MG63 (cell line): ENCODE measurements around the gene EMID1. TPM values are rescaled to one million over a fixed set of nuclear protein-coding genes. Genes with fewer than 3 reads are reported as not detected.

Source experiments
- DNase-seq: peaks from one replicate; pipeline ENCODE4 v3.0.0-alpha.2; 2020
- H3K27me3 ChIP-seq: fragments of 250-450 bp; sonication (Bioruptor Pico); 2 replicates; pipeline ENCODE4 v1.5.1; 2020; ENCODE audit warnings: mild to moderate bottlenecking, moderate library complexity
- H3K36me3 ChIP-seq: fragments of 250-450 bp; sonication (Bioruptor Pico); 2 replicates; pipeline ENCODE4 v1.5.1; 2020; ENCODE audit warnings: mild to moderate bottlenecking, moderate library complexity
- H3K4me3 ChIP-seq: fragments of 250-450 bp; sonication (Bioruptor Pico); 2 replicates; pipeline ENCODE4 v1.5.1; 2020; ENCODE audit warnings: mild to moderate bottlenecking, moderate library complexity
- H3K9me3 ChIP-seq: fragments of 250-450 bp; sonication (Bioruptor Pico); 2 replicates; pipeline ENCODE4 v1.5.1; 2020; ENCODE audit warnings: mild to moderate bottlenecking, moderate library complexity
- total RNA-seq: library from RNA; depleted of rRNA; stranded (reverse); fragments of >200 nt; shearing (Covaris generic); gene quantifications from 2 replicates; pipeline ENCODE4 v1.2.3, GENCODE V29; 2014; ENCODE audit warnings: low replicate concordance; rRNA removed

The EMID1 gene
- total RNA-seq, result 1.4 and 2.7 TPM in 2 replicates

DNA sequence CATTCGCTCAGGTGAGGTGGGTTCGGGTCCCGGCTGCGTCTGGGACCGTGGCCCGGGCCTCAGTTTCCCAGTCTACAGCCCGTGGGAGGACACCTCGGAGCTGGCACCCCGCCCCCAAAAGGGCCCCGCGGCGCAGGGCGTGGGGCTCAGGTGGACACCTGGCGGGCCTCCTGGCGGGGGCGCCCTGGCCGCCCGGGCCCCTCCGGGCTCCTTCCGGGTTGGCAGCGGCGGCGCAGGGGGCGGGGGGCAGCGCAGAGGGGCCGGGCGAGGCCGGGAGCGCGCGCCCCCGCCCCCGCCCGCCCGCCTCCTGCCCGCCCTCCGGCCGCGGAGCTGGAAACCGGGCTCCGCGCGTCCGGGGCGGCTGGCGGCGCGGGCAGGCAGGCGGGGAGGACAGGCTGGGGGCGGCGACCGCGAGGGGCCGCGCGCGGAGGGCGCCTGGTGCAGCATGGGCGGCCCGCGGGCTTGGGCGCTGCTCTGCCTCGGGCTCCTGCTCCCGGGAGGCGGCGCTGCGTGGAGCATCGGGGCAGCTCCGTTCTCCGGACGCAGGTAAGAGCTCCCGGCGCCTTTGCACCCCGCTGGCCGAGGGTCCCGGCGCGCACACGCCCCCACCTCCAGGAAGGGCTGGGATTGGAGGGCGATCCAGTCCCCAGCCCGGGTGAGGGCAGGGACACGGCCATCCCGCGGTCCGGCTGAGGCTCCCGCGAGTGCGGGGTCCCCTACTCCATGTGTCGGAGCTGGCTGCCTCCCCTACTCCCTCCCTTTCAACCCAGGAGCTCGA lies at the start of gene EMID1:
Gene EMID1 (plus strand): TSS at position 303 of the 778 bp plus-strand sequence. CDS start 143 bp downstream, at position 446.
- Histone ChIP-seq H3K4me3 (peak within 1 kb of the TSS; percentile 47), H3K36me3 (no peaks in the 10 kb centered on the region), H3K9me3 (no peaks in the 10 kb centered on the region), H3K27me3 (no peaks in the 10 kb centered on the region)
- peak; percentile 44 for DNase-seq

DNA sequence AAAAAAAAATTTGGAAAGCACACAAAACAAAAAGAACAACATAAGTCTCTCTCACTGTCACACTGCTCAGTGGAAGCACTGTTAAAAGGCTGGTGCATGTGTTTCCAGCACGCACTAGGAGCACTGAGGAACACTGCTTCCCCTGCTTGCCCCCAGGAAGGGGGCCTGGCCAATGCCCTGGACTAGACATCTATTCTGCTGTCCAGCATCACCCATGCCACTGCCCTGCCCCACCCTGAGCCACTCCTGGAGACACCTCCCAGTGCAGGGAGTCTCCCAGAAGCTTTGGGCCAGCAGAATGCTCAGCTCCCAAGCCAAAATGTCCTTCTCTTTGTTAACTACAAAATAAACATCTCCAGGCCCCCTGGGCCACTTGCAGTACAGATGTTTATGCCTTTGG lies 49.7 kb upstream of the EMID1 start:
- Histone ChIP-seq H3K4me3 (no peak overlapping the region), H3K9me3 (no peaks in the 10 kb centered on the region), H3K36me3 (no peaks in the 10 kb centered on the region), H3K27me3 (0 out of 2 replicates have a peak, but pooled peaks cover 2% of the 10 kb centered on the region)
- no peak for DNase-seq

DNA sequence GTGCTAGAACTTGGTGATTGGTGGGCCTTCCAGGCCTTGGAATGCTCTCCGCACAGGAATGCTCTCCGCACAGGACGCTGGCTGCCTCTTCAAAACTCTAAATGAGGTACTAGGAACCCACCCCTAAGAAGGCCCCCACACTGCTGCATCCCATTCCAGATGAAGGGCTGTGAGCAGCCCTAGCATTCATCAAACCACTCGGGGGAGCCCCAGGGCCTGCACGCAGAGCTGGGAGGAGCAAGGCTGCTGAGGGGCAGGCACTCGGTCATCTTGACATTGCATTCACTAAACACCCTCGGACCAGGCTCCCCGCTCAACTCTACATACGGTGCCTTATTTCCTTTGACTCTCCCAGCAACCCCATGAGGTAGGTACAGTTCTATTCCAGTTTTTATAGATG lies 49.2 kb upstream of the EMID1 start:
- no peak for DNase-seq
- H3K36me3 ChIP-seq, result no peaks in the 10 kb centered on the region

DNA sequence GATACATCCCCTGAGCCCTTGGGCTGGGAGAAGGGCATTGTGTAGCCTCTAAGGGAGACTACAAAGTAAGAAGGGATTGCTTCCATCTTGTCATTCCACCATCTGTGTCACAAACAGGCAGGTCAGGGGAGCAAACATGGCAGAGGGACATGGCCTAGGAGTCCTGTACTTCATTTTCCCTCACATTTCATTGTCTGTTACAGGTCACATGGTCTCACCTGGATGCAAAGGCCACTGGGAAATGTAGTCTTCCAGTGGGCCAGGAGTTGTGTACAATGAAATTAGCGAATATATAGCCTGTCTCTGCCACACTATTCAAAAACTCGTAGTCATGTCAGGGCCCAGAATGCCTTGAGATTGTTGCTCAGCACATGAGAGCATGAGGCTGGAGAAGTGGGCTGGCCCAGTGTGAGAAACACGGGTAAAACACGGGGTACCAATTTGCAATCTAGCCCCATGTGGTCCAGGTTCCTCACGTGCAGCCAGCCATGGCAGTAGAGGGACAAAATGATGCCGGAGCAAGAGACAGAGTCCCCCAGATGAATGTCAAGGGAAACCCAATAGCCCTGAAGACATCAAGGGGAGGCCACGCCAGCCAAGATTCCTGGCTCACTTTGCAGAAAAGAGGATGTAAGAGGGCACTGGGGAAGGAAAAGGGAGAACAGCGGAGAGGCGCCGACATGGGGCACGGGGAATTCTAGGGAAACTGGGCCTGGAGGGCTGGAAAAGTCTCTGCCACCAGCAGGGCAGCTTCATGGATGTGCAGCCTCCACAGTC lies 47.7 kb upstream of the EMID1 start:
- no peak for DNase-seq
- Histone ChIP-seq H3K36me3 (no peaks in the 10 kb centered on the region), H3K27me3 (0 out of 2 replicates have a peak, but pooled peaks cover 2% of the 10 kb centered on the region), H3K4me3 (no peak overlapping the region), H3K9me3 (no peaks in the 10 kb centered on the region)

More for the DNA sequence above, 49.2 kb upstream of the EMID1 start:
- no peak overlapping the region for H3K4me3 ChIP-seq
- H3K27me3 ChIP-seq, result 0 out of 2 replicates have a peak, but pooled peaks cover 2% of the 10 kb centered on the region
- H3K9me3 ChIP-seq, result no peaks in the 10 kb centered on the region

DNA sequence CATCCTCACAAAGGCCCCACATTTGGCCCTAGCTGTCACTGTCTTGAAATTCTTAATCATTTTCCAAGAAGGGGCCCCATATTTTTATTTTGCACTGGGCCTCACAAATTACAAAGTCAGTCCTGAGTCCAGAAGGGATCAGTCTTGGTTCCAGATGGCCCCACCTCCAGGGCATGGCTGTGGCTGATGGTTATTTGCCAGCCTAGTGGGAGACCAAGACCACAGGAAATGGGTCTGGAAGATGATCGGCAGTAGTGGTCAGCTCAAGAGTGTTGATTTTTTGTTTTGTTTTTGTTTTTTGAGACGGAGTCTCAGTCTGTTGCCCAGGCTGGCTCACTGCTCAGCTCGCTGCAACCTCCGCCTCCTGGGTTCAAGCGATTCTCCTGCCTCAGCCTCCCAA lies 47.1 kb upstream of the EMID1 start:
- no peak overlapping the region for H3K4me3 ChIP-seq
- DNase-seq, result no peak
- H3K27me3 ChIP-seq, result 0 out of 2 replicates have a peak, but pooled peaks cover 2% of the 10 kb centered on the region
- no peaks in the 10 kb centered on the region for H3K36me3 ChIP-seq
- H3K9me3 ChIP-seq, result no peaks in the 10 kb centered on the region

DNA sequence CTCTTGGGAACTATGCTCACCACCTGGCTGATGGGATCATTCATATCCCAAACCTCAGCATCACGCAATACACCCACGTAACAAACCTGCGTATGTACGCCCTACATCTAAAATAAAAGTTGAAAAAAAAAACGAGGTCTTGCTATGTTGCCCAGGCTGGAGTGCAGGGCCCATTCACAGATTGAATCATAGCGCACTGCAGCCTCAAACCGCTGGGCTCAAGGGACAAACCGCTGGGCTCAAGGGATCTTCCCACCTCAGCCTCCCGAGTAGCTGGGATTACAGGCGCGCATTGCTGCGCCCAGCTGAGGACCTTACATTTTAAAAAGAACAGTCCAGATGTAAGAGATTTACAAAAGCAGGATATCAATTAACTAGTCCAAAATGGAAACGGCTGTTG lies 41.9 kb upstream of the EMID1 start:
- DNase-seq, result no peak
- 0 out of 2 replicates have a peak, but pooled peaks cover 2% of the 10 kb centered on the region for H3K27me3 ChIP-seq
- H3K36me3 ChIP-seq, result no peaks in the 10 kb centered on the region
- no peak overlapping the region for H3K4me3 ChIP-seq
- no peaks in the 10 kb centered on the region for H3K9me3 ChIP-seq

DNA sequence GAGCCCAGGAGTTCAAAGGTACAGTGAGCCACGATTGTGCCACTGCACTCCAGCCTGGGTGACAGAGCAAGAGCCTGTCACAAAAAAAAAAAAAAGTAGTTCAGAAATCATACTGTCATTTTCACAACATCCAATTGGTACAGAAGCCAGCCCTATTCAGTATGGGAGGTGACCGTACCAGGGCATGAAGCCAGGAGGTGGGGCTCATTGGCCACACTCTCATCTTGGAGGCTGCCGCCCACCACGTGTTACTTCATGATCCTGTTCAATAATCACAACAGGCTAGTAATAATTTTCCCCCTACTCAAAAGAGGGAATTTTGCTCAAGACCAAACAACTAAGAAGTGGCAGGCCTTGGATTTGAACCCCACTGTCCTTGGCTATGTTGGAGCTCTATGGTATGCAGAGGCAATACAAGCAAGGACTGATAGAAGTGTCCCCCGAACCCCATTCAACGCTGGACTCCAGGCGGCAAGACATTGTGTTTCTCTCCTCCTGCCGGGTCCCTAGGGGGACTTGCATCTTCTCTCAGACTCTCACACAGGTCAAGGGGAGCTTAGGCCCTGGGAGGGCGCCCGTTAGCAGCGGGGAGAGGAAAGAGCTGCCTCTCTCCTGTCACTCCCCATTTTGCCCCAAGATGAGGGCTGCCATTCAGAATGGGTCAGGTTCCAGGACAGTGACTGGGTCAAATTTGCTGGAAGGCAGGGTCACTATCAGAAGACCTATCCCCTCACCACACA lies 40.2 kb upstream of the EMID1 start:
- H3K36me3 ChIP-seq, result no peaks in the 10 kb centered on the region

DNA sequence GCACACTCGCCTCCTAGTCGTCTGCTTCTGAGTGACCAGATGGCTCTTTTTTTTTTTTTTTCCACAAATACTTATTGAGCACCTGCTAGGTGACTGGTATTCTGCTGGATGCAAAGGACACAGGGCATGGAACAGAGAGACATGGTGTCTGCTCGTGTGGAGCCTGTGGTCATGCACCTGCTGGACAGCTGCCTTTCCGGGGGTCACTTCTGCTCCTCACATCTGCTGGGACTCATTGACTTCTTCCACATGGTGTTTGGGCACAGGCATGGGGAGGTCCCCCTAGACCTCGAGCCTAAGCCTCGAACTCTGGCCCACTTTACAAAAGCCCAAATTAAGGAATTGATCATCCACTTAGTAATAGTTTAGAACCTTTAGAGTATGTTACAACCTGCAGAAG lies 39.5 kb upstream of the EMID1 start:
- no peak for DNase-seq
- no peaks in the 10 kb centered on the region for H3K9me3 ChIP-seq
- H3K27me3 ChIP-seq, result no peaks in the 10 kb centered on the region
- H3K4me3 ChIP-seq, result no peak overlapping the region
- no peaks in the 10 kb centered on the region for H3K36me3 ChIP-seq

More for the DNA sequence above, 40.2 kb upstream of the EMID1 start:
- no peak overlapping the region for H3K4me3 ChIP-seq
- no peak for DNase-seq
- H3K9me3 ChIP-seq, result no peaks in the 10 kb centered on the region
- H3K27me3 ChIP-seq, result no peaks in the 10 kb centered on the region

DNA sequence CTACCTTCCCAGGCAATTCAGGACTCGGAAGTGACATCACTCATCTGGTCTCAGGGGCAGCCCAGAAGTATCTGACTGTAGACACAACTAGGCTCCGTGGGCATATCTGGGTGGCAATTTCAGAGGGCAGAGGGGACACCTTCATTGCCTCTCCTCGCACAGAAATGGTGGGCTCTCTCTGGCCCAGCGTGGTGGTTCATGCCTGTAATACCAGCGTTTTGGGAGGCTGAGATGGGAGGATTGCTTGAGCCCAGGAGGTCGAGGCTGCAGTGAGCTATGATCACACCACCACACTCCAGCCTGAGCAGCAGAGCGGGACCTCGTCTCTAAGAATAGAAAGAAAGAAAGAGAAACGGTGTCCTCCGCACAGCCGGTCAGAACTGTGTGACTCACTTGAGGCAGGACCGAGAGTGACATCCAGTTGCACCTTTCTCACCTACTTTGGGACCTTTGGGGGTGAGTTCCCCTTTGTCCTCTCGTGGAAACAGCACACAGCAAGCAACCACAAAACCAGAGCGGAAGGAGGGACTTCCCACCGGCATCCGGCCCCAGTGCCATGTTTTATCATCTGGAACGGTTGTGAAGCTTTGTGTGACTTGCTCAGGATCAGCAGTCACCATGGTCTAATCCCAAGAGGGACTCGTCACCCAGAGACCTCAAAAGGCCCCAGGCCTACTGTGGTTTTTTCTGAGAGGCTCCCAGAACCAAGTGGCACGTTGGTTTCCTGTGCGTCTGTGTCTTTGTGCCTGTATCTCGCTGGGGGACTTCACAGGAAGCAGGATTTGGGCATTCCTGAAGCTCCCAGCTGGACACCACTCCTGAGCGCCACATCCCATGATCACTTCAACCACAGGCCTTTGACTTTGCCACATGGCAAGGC lies 38.4 kb upstream of the EMID1 start:
- H3K4me3 ChIP-seq, result no peak overlapping the region
- no peak for DNase-seq
- H3K9me3 ChIP-seq, result no peaks in the 10 kb centered on the region
- H3K36me3 ChIP-seq, result no peaks in the 10 kb centered on the region
- H3K27me3 ChIP-seq, result no peaks in the 10 kb centered on the region

DNA sequence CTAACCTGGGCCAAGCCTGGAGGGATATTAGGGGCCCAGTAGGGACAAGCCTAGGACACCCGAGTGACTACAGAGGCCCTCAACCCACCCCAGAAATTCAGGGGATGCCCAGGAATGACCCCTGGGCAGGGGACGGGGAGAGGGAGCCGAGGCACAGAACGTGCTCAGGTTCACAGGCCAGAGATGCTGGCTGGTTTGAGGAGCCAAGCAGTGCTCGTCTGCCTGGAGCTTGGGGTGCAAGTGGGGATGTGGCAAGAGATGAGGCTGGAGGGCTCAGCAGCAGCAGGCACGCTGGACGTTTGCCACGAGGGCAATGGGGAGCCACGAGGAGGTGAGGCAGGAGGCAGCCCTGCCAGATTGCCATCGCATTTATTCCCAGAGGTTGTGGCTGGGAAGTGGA lies 34.0 kb upstream of the EMID1 start:
- Histone ChIP-seq H3K27me3 (no peaks in the 10 kb centered on the region), H3K36me3 (no peaks in the 10 kb centered on the region), H3K9me3 (peaks cover 2% of the 10 kb centered on the region; the same call in 1 of the 2 replicates), H3K4me3 (no peak overlapping the region)
- DNase-seq, result no peak

DNA sequence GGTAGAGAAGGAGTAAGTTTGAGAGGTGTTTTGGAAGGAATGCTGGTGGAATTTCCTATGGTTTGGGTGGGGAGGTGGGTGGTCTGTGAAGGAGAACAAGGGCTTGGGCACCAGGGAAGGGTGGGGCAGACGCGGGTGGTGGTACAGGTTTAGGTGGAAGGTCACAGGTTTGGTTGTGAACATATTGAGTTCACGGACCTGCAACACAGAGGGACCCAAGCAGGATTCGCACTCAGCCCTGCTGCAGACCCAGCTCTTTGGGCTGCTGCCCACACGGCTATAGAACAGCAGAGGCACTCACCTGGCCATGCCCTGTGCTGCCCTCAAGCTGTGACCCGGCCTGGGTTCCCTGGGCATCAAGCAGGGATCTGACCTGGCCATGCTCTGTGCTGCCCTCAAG lies 33.5 kb upstream of the EMID1 start:
- H3K4me3 ChIP-seq, result no peak overlapping the region
- no peaks in the 10 kb centered on the region for H3K36me3 ChIP-seq
- no peak for DNase-seq
- H3K27me3 ChIP-seq, result no peaks in the 10 kb centered on the region
- H3K9me3 ChIP-seq, result peaks cover 2% of the 10 kb centered on the region; the same call in 1 of the 2 replicates

DNA sequence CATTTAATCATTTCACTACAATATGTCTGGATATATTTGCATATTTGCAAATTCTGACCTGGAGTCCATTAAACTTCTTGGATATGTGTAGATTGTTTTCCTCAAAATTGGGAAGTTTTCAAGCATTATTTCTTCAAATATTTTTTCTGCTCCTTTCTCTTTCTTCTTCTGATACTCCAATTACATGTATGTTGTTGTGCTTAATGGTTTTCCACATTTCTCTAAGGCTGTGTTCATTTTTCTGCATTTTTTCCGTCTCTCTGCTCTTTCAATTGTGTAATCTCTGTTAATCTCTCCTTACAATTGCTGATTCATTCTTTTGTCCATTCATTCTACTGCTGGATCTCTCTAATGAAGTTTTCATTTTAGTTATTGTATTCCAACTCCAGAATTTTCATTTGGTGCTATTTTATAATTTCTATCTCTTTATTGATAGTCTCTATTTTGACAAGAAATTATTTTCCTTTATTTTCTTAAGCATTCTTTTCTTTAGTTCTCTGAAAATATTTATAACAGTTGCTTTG lies 30.3 kb upstream of the EMID1 start:
- Histone ChIP-seq H3K36me3 (no peaks in the 10 kb centered on the region), H3K4me3 (no peak overlapping the region), H3K9me3 (peaks cover 2% of the 10 kb centered on the region; the same call in 1 of the 2 replicates), H3K27me3 (no peaks in the 10 kb centered on the region)
- DNase-seq, result no peak

DNA sequence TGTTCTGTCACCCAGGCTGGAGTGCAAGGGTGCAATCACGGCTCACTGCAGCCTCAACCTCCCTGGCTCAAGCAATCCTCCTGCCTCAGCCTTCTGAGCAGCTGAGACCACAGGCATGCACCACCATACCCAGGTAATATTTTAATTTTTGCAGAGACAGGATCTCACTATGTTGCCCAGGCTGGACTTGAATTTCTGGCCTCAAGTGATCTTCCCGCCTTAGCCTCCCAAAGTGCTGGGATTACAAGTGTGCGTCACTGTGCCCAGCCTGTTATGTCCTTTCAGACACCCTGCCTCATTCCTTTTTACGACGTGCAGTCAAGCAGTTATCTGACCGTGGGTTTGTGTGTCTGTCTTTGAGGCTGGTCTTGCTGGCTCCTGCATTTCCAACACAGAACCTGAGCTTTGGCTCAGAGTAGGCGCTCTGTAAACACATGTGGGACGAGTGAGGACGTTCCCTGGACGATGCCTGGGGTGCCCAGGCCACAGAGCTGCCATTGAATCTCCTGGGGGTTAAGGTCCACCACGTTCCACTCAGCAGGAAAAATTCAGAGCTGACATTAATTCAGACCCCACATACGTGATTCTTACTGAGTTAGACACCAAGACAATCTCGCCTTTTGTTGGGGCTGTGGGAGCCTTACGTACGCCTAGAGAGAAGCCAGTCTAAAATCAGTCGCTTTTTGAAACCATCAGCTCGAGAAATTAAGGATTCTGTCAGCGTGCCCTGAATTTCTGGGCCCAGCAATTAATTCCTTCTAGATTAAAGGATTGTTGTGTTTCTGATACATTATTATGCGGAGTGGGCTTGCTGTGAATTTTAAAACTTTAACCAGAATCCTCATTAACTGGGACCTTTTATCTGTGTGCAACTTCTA lies 21.5 kb upstream of the EMID1 start:
- no peaks in the 10 kb centered on the region for H3K27me3 ChIP-seq
- no peaks in the 10 kb centered on the region for H3K36me3 ChIP-seq
- no peaks in the 10 kb centered on the region for H3K9me3 ChIP-seq
- H3K4me3 ChIP-seq, result no peak overlapping the region
- DNase-seq, result no peak

DNA sequence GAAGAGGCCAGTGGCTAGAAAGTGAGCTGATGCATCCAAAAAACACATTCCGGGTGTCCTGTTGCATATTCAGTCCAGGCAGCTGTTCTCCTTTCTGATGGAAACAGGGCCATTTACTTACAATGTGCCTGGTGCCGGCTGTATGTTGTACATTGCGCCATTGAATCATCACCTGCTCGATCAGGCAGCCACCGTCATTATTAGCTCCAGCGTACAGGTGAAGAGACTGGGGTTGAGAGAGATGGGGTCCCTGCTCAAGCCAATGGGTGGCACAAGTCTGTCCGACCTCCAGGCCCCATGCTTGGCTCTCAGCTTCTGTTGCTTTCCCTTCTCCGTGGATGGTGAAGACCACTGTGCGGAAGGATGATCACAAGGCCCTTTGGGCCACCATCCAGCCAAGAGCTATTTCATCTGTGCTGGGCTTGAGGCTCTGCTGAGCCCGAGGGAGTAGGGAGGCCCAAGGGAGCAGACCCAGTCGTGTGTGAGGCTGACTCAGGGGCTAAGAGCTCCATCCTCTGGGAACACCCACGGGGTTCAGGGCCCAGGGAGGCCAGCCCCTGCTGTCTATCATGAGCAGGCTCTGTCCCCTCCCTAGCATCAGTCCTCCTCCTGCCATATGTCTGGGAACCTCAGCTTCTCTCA lies 20.7 kb upstream of the EMID1 start:
- Histone ChIP-seq H3K27me3 (no peaks in the 10 kb centered on the region), H3K36me3 (no peaks in the 10 kb centered on the region)
- DNase-seq, result no peak

DNA sequence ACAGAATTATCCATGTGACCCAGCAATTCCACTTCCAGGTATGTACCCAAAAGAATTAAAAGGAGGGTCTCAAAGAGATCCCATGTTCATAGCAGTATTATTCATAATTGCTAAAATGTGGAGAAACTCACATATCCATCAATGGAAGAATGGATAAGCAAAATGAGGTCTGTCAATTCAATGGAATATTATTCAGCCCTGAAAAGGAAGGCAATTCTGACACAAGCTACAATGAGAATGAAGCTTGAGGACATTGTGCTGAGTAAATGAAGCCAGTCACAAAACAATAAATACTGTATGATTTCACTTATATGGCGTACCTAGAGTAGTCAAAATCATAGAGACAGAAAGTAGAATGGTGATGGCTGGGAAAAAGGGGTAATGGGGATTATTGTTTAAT lies 19.4 kb upstream of the EMID1 start:
- Histone ChIP-seq H3K9me3 (no peaks in the 10 kb centered on the region), H3K36me3 (no peaks in the 10 kb centered on the region), H3K4me3 (no peak overlapping the region), H3K27me3 (no peaks in the 10 kb centered on the region)
- no peak for DNase-seq

More for the DNA sequence above, 20.7 kb upstream of the EMID1 start:
- no peaks in the 10 kb centered on the region for H3K9me3 ChIP-seq
- H3K4me3 ChIP-seq, result no peak overlapping the region
